Myocyte (in vitro differentiated cells): ENCODE data around the gene LEF1. TPM values are rescaled to one million over a fixed set of nuclear protein-coding genes. Genes with fewer than 3 reads are reported as not detected.

Experiments used
- DNase-seq: peaks from one replicate; pipeline ENCODE4 v3.0.0-alpha.2; 2012; ENCODE audit warnings: low read depth
- polyA plus RNA-seq: library from polyadenylated mRNA; unstranded; fragments of >200 nt; gene quantifications from one replicate; pipeline ENCODE4 v1.2.1, GENCODE V29; 2012; ENCODE audit warnings: missing spikeins
- total RNA-seq: library from RNA; depleted of rRNA; stranded (reverse); fragments of >200 nt; gene quantifications from 2 replicates; pipeline ENCODE4 v1.2.3, GENCODE V29; 2014

LEF1 gene
- 3.0 and 7.3 TPM in 2 replicates for total RNA-seq
- polyA plus RNA-seq = 20.4 TPM

DNA sequence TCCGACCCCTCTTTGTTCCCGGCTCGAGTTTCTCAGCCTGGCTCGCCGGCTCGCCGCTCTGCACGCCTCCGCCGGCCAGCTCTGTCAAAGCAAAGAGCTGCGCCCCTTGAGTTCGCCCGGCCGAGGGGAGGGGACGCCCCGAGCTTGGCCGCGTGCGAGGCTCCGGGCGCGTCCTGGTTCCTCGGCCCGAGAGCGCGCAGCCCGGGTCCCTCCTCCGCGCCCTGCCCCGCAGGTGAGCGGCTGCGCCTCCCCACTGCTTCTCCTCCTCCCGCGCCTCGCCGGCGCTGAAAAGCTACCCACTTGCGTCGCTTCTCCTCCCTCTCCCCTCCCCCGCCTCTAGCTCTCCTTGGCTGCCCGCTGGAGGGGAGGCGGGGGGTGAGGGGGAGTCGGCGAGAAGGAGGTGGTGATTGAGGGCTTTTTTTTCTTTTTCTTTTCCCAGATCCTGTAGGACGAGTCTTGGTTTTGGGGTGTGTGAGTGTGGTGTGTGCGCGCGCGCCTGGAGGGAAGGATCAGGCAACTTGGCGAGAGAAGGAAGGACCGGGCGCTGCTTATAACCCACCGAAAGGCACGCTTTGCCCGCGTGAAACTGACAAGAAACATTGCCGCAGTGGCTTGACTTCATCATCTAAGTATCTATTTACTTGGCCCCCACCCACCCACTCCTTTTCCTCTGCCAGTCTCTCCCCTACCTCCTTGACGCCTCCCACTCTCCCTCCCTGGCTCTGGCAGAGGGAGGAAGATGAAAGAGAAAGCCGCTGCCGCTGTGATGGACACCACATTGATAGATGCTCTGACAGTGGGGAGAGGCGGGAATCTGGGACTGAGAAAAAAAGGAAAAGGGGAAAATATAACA lies at the start of gene LEF1:
LEF1 (minus strand) TSS at position 262 of the 853 bp plus-strand sequence. CDS start 1,165 bp downstream, outside the sequence.
- peak; percentile 69 for DNase-seq

DNA sequence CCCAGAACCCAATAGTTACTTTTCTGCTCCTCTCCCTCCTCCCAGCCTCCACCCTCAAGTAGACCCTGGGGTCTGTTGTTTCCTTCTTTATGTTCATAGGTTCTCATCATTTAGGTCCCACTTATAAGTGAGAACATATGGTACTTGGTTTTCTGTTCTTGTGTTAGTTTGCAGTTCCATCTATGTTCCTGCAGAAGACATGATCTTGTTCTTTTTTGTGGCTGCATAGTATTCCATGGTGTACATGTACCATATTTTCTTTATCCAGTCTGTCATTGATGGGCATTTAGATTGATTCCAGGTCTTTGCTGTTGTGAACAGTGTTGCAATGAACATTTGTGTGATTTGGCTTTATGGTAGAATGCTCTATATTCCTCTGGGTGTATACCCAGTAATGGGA lies 47.8 kb upstream of the LEF1 start:
- DNase-seq = no peak

DNA sequence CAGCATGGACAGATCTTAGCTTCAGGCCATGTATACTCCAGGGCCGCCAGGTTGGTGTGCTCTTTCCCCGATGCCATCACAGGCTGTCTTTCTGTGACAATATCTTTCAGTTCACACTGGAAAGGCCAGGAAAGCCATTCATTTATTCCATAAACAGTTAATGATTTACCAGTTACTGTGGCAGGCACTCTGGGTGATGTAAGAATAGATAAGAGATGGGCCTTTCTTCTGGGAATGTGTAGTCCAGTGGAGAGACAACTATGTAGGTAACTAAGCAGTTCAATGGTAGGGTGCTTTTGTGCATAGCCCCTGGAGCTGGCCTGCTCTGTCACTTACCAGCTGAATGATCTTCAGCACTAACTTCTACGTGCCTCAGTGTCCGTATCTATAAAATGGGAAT lies 46.3 kb upstream of the LEF1 start:
- DNase-seq = no peak

DNA sequence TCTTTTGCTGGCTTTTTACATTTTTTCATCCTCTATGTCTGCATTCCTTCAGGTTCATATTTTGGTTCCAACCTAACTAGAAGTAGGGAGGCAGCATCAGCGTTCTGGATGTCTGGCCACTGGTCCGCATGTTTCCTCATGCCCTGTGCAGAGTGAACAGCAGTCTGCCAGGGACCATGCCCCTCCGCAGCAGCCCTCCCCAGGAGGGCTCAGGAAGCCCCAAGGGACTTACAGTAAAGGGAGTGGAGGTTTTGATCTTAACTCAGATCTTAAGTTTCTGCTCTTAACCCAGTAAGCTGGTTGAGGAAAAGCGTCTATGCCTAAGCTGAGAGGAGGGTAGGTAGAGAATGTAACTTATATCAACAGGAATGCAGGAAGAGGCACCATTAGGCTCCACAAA lies 45.0 kb upstream of the LEF1 start:
- no peak for DNase-seq

DNA sequence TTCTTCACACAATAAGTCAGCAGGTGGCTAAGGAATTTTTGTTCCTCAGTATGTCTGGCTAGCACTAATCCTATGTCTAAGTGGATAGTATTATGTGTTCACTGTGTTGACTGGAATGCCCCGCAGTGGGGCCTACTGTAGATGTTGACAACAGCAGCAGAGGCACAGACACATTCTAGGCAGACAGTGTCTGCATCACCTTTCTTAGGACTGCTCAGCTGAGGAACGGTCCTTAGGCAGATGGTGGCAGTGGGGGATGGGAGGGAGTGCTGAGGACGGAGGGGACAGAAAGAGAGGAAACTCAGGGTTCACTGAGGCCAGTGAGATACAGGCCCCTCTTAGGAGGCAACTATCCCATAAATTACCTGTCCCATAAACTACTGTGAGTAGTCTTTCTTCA lies 44.6 kb upstream of the LEF1 start:
- DNase-seq = no peak

DNA sequence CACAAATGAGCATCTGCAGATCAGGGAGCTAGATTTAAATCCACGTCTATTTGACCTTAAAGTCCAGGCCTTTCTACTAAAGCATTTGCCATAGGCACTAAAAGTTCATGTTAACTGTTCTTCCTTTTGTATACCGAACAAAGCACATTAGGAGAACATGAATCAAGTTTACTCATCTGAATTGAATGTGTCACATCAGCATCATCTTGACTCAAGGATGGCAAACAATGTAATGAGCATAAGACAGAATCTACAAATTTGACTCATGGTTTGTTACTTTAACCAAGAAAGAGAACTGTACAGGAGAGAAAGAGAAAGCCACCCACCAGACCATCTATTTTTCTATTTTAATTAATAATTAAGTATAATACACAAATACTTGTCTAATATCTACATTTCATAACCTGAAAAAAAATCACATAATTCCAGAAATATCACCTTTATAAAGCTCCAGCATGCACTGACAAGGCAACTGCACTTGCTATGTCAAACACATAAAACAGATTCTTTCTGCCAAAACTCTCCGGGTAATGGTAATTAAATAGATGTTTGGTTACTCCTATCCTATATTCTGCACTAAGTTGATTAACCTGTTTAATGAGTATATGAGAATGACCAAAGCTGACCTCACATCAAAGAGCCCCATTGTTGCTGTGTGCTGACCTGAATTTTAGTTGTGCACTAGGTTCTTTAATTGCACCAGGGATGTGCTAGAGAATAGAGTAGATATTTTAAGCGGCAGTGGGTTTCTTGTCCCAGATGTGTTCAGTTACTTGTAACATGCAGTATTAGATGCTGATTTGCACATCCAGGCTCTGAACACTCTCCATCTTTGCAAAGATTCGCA lies 42.5 kb upstream of the LEF1 start:
- DNase-seq = no peak

DNA sequence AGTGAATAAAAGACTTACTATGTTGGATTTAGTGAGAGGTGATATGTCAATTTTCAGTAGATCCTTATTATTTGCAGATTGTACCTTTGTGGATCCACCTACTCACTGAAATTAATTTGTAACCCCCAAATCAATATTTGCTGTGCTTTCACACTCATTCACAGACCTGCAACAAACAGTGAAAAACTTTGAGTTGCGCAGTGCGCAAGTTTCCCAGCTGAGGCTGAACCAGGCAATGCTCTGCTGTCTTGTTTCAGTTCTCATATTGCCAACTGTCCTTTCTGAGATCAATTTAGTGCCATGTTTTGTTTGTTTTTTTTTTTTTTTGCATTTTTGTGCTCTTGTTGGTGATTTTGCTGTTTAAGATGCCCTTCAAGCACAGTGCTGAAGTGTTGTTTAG lies 40.8 kb upstream of the LEF1 start:
- DNase-seq = no peak

DNA sequence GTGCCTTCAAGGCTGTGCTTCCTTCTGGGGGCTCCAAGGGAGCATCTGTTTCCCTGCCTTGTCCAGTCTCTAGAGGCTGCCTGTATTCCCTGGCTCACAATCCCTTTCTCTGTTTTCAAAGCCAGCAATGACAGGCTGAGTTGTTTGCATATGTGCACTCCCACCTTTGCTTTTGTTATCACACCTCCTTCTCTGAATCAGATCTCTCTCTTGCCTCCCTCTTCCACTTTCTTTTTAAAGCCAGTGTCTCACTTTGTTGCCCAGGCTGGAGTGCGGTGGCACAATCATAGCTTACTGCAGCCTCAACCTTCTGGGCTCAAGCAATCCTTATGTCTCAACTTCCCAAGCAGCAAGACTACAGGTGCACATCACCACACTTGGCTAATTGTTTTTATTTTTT lies 37.1 kb upstream of the LEF1 start:
- no peak for DNase-seq

DNA sequence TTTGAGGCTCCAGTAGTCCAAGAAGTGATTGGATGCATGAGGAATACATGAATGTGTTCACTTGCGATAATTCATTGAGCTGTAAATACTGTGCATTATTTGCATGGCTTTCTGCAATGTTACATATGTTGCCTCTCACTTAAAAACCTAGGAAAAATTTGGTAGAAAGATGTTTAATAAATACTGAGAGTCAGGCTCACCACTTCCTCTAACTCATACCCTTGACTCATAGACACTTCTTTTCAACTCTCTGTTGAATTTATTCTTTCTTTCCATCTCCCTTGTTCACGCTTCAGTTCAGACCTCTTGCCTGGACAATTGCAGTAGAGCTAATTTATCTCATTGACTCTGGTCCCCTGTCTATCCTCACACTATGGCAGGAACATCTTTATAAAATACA lies 35.8 kb upstream of the LEF1 start:
- DNase-seq = no peak

DNA sequence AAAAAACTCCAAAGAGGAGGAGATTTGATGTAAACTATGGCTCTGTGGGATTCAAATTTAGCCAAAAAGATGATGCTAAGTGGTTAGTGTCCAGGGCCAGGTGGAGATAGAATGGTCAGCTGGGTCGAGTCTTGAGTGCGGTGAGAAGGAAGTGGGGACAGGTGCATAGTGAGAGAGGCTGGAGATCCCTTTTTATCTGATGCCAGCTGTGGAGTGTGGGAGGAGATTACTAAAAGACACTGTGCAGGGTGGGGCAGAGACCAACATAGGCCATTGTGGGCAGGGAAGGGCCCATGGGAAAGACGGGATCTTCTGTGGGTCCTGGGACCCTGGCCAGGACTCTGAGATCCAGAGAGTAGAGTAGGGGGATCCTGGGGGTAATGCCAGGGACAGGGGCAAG lies 34.6 kb upstream of the LEF1 start:
- DNase-seq = peak; percentile 71

DNA sequence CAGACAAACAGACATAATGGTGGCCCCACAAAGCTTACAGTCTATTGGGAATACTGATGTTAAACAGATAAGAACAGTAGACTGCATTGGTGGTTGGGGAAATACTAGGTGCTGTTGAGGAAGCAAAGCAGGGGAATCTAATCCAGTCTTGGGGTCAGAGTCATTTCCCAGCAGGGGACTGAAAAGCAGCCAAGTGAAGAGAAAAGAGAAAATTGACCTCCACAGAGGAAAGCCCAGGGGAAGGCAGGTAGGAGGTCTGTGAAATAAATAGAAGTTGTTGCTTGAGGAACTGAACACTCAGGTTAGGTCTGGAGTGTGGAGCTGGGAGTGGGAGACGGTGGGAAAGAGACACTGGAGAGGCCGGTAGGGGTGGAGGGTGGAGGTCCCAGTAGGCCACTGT lies 33.0 kb upstream of the LEF1 start:
- DNase-seq = no peak

DNA sequence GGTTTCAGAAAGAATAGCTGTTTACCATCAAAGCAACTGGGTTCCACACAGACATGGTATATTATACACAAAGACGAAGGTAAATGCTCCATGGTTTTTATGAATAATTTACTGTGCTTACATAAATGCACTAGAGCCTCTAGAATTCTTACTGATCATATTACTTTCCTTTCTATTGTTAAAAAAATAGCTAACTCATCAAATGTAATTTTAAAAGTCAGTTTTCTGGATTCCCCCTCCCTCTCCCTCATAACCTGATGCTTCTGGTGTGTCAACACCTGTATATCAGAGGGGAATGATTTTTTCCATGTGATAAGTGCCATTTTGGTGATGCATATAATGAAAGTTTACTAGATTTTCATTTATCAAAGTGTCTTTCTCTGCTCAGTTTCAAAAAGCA lies 31.1 kb upstream of the LEF1 start:
- no peak for DNase-seq

DNA sequence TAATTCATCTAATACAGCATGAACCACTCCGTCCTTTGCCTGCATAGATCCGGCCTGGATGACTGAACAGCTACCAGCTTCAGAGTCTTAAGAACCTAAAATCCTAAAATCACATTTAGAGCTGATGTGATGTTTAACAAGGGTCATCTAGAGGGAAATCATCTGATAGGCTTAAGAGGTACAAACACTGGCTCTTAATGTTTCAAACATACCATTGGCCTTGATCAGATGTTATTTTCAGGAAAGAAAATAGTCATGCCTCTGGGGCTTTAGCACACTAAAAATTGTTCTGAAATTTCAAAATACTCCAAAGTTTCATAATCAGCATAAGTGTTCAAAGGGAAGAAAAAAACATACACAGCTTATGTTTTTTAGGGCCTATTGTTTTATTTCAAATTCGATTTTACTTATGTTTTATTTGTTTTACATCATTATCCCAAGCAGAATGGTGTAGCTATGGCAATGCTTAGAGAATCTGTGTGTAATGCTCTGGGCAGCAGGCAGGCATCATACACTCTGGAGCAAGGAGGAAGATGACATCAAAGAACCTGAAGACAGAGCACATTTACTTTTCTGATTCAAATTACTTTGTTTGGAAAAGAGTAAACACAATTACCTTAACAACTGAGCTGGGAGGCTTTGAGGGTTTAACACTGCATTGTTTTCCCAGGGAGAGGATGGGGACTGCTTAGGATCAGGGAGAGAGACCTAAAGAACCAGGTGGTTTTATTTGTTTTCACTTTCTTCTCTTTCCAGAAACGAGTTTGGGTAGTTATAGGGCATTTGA lies 25.3 kb upstream of the LEF1 start:
- no peak for DNase-seq

DNA sequence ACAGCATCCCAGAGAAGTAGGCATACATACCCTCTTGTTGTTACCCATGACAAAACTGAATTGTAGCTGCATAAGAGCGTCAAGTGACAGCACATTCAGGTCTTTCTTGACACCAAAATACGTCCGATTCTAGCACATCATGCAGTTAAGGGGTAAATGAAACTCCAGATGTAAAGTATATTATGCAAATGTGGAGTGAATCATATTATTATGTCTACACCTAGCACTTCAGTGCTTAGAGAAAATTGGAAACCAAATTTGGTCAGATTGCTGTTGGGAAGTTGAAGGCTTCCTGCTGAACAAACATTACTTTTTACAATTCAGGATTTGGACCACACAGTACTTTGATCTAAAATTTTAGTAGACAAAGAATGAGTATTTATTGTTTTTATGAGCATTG lies 24.2 kb upstream of the LEF1 start:
- no peak for DNase-seq

DNA sequence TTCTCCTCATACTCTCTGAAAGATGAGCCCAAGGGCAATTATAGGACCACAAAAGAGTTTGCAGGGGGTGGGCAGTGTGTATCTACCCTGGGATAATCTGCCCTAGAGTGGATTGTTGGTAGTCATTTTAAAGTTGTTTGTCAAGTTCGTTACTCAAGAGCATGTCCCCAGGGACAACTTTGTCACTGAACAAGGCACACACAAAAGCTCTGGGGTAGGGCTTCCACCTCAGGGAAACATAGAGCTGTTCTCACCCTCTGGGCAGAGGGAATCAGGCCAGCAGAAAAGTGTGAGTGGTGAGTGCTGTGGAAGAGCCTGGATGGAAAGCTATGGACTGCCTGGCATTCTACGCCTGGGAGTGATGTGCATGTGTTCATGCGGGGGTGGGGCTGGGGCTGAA lies 23.3 kb upstream of the LEF1 start:
- no peak for DNase-seq

DNA sequence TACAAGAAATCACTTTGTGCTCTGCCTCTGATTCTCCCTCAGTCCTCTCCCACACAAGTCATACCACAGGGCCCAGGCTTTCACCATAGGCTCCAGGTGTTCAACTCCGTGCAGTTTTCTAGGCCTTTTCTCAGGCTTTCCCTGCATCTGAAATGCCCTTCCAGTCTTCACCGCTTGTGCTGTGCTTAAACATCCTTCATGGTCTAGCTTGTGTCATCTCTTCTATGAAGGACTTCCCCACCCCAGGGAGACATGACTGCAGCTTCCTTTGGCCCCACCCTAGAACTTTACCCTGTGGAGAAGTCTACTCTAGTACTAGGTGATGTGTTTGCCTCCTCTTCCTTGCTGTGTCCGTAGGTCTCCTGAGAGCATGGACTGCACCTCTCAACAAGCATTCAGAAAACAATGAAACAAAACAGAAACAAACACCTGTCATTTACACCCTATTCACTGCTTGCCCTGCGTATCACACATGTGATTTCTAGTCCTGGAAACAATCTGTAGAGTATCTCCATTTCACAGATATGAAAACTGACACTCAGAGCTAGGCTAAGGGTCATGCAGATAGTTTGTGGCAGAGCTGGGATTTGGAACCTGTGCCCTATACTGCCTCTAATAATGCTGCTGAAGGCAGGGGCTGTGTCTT lies 22.7 kb upstream of the LEF1 start:
- no peak for DNase-seq

DNA sequence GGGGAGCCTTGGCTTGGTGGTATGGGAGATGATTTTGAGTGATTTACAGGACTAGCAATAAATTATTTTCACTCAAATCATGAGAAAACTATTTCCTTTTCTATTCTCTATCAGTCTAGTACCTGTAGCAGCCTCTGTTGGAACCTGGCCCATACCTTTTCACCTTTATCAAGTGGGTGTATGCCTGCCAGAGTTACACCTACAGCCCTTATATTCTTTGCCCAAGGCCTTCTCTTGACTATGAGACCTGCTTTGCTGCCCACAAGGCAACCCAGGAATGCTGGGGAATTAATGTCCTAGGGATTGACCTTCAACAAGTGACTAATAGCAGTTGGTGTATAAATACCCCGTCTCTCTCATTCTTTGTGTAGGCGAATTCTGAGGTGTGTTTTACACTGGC lies 20.0 kb upstream of the LEF1 start:
- DNase-seq = no peak

DNA sequence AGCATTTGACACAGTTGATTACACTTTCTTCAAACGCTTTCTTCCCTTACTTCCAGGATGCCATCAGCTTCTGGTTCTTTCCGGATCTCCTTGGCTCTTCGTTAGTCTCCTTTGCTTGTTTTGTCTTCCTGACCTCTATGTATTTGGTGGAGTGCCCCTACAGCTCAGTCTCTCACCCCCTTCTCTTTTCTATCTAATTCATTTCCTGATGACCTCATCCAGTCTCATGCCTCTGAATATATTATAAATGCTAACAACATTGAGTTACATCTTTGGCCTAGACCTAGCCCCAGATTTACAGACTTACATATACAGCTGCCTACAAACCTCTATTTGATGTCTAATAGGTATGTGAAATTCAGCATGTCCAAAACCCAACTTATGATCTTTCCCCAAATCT lies 16.5 kb upstream of the LEF1 start:
- DNase-seq = no peak

DNA sequence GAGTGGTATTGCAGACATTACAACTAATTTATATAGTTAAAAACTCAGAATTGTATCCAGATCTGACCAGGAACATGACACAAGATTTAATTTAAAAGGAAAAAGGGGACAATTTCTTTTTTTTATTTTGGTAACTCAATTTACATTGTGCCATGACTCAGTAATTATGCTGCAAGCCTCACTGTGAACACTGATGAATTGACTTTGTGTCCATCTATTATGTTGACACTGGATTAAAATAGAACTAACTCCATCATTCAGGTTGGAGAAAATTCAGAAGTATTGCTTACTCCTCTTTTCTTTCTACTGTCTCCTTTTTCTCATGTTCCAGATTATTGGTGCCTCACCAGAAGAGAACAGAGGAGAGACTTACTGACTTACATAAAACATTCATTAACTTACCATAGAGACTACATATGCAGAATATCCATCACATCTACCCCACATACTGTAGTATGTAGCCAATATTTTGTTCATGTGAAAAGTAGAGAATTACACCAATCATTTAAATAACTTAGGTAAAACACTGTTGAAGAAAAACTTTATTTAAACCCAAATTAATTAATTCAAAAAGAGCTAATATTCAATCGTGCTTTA lies 15.8 kb upstream of the LEF1 start:
- DNase-seq = no peak

DNA sequence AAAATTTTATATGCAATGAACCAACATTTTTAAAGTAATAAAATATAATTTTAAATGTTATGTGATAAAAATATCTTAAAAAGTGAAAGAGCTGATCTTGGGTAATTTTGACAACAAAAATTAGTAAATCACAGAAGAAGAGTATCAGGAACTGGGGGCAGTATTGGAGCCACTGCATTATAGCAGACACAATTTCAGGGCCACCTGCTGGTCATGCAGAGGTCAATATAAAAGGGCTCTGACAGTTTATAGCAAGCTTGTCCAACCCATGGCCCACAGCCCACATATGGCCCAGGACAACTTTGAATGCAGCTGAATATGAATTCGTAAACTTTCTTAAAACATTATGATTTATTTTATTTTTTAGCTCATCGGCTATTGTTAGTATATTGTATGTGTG lies 13.0 kb upstream of the LEF1 start:
- DNase-seq = no peak

DNA sequence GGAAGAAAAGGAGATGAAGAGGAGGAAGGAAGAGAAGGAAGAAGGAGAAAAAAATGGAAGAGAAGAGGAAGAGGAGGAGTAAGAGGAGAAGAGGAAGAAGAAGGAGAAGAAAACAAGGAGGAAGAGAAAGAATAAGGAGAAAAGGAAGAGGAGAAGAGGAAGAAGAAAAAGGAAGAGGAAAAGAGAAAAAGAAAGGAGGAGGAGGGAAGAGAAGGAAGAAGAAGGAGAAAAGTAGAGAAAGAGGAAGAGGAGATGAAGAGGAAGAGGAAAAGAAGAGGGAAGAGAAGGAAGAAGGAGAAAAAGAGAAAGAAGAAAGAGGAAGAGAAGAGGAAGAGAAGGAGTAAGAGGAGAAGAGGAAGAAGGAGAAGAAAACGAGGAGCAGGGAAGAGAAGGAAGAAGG lies 11.8 kb upstream of the LEF1 start:
- no peak for DNase-seq
